ENCODE data around the gene KRTAP10-6.

KRTAP10-6 gene

GRCh38 chr21:44596068-44596725 lies 3.9 kb upstream of the KRTAP10-6 start:
- TF ChIP-seq CTCF (IDR thresholded peaks at IDR 0.05), result no peak

- TF ChIP-seq CTCF (IDR thresholded peaks at IDR 0.05), result no peak
Measured at GRCh38 chr21:44595524-44595923, 3.2 kb upstream of the KRTAP10-6 start.

GRCh38 chr21:44594406-44594916 lies 2.2 kb upstream of the KRTAP10-6 start:
- no peak for TF ChIP-seq CTCF (IDR thresholded peaks at IDR 0.05)

GRCh38 chr21:44593598-44594405 lies 1.5 kb upstream of the KRTAP10-6 start:
- TF ChIP-seq CTCF (IDR thresholded peaks at IDR 0.05), result no peak

GRCh38 chr21:44590311-44590721 lies 2.0 kb downstream of the KRTAP10-6 start:
- TF ChIP-seq CTCF (IDR thresholded peaks at IDR 0.05), result no peak

- TF ChIP-seq CTCF (IDR thresholded peaks at IDR 0.05), result no peak
Measured at GRCh38 chr21:44589586-44590305, 2.6 kb downstream of the KRTAP10-6 start.

GRCh38 chr21:44589094-44589493 lies 3.2 kb downstream of the KRTAP10-6 start:
- no peak for TF ChIP-seq CTCF (IDR thresholded peaks at IDR 0.05)

Measured in LNCAP (cell line).